ENCODE measurements around the gene BTBD19.
"Not testable (repeated sequence)": the region's sequence is repeated elsewhere in the genome, so short reads cannot be mapped to it uniquely, and the experiment has no call there.

The BTBD19 gene

GRCh38 chr1:44788120-44788860 is 20.0 kb upstream of the BTBD19 start, which contains the start of gene BEST4:
Gene BEST4 (minus strand): TSS chr1:44788170. CDS start chr1:44787705, 465 bp downstream.
- DNase-seq (ENCODE audit: low read depth) = no peak
- H3K4me1 ChIP-seq (ENCODE audit: control insufficient read depth, insufficient read depth, low read length) = peaks cover 12% of the 10 kb centered on the region
- H3K9ac ChIP-seq (ENCODE audit: low read length) = no peak within 1 kb of the TSS
- H3K36me3 ChIP-seq (ENCODE audit: control insufficient read depth, insufficient read depth, low read length, severe bottlenecking) = no peaks in the 10 kb centered on the region
- no peaks in the 10 kb centered on the region for H3K27me3 ChIP-seq (replicated peaks; ENCODE audit: control insufficient read depth, insufficient read depth, low read length)
- no peaks in the 10 kb centered on the region for H3K9me3 ChIP-seq (ENCODE audit: control insufficient read depth, low read length)
- no peak within 1 kb of the TSS for H3K4me3 ChIP-seq (ENCODE audit: low read length)

GRCh38 chr1:44790968-44791801 is 17.1 kb upstream of the BTBD19 start:
- Histone ChIP-seq H3K27me3 (replicated peaks; ENCODE audit: control insufficient read depth, insufficient read depth, low read length) (no peaks in the 10 kb centered on the region), H3K9me3 (ENCODE audit: control insufficient read depth, low read length) (no peaks in the 10 kb centered on the region), H3K4me1 (ENCODE audit: control insufficient read depth, insufficient read depth, low read length) (peaks cover 2% of the 10 kb centered on the region), H3K9ac (ENCODE audit: low read length) (no peak overlapping the region), H3K36me3 (ENCODE audit: control insufficient read depth, insufficient read depth, low read length, severe bottlenecking) (no peaks in the 10 kb centered on the region), H3K4me3 (ENCODE audit: low read length) (no peak overlapping the region)
- DNase-seq (ENCODE audit: low read depth) = no peak

DNA sequence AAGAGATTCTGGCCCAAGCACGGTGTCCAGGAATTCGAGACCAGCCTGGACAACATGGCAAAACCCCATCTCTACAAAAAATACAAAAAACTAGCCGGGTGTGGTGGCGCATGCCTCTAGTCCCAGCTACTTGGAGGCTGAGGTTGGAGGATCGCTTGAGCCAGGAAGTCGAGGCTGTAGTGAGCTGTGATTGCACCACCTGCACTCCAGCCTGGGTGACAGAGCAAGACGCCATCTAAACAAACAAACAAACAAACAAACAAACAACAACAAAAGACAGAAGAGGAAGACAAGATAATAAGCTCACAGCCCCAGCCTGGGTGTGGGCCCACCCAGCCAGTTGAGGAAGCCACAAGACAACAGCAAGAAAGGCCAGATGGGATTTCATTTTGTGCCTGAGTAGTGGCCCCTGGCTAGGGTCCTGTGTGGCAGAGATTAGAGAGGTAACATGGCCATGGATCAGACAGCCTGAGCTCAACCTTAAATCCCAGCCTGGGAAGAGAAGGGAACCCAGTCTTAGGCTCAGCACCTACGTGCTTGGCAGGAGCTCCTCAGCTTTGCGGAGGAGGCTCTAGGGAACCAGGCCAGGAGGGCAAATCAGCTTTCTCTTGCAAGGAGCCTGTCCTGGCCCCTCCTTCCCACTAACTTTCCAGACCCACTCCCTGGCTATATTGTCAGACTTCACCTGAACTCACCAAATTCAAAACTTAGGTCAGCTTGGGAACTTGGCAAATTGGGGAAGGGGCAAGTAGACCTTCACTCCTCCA is 15.4 kb upstream of the BTBD19 start:
- no peak for DNase-seq (ENCODE audit: low read depth)

DNA sequence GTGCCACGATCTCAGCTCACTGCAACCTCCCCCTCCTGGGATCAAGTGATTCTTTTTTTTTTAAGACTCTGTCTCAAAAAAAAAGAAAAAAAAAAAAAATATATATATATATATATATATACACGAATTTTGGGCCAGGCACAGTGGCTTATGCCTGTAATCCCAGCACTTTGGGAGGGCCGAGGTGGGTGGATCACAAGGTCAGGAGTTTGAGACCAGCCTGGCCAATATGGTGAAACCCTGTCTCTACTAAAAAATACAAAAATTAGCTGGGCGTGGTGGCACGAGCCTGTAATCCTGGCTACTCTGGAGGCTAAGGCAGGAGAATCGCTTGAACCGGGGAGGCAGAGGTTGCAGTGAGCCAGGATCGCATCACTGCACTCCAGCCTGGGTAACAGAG is 10.4 kb upstream of the BTBD19 start:
- peaks cover 15% of the 10 kb centered on the region for H3K4me1 ChIP-seq (ENCODE audit: control insufficient read depth, insufficient read depth, low read length)
- H3K9me3 ChIP-seq (ENCODE audit: control insufficient read depth, low read length); H3K4me3 ChIP-seq (ENCODE audit: low read length); H3K27me3 ChIP-seq (replicated peaks; ENCODE audit: control insufficient read depth, insufficient read depth, low read length); H3K36me3 ChIP-seq (ENCODE audit: control insufficient read depth, insufficient read depth, low read length, severe bottlenecking); H3K9ac ChIP-seq (ENCODE audit: low read length); DNase-seq (ENCODE audit: low read depth): not testable (repeated sequence)

More for the DNA sequence above, 15.4 kb upstream of the BTBD19 start:
- no peak overlapping the region for H3K9ac ChIP-seq (ENCODE audit: low read length)
- H3K4me3 ChIP-seq (ENCODE audit: low read length) = no peak overlapping the region
- H3K9me3 ChIP-seq (ENCODE audit: control insufficient read depth, low read length) = no peaks in the 10 kb centered on the region
- no peaks in the 10 kb centered on the region for H3K27me3 ChIP-seq (replicated peaks; ENCODE audit: control insufficient read depth, insufficient read depth, low read length)
- H3K36me3 ChIP-seq (ENCODE audit: control insufficient read depth, insufficient read depth, low read length, severe bottlenecking) = no peaks in the 10 kb centered on the region
- no peaks in the 10 kb centered on the region for H3K4me1 ChIP-seq (ENCODE audit: control insufficient read depth, insufficient read depth, low read length)

DNA sequence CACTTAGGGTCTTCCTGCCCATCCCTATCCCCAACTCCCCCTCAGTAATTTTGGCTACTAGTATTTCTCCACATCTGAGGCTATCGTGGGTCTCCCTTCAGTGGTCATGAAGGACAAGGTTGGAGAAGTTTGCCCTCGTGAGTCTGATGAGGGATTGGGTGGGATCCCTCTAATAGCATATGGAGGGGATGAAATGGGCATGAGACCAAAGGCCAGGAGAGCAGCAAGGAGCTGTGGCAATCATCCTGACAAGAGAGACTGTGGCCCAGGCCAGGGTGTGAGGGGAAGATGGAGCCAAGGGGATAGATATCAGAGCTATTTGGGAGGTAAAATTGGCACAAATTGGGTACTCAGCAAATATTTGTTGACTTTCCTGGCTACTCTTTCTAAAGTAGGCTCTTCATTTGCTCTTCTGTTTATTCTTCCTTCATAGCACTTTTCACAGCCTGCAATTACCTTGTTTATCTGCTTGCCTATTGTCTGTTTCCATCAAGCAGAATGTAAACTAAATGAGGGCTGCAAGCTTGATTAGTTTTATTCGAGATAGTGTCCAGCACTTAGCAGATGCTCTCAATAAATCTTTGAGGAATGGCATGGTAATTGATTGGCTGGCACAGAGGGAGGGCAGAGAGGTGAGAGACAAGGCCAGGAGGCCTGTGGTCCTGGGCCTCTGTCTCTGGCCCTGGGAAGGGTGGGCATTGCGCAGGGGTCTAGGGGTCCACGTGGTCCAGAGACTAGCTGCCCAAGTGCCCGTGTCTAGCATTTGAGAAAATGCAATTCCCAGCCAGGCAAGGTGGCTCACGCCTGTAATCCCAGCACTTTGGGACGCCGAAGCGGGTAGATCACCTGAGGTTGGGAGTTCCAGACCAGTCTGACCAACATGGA is 9.6 kb upstream of the BTBD19 start:
- Histone ChIP-seq H3K4me1 (ENCODE audit: control insufficient read depth, insufficient read depth, low read length) (peaks cover 18% of the 10 kb centered on the region), H3K36me3 (ENCODE audit: control insufficient read depth, insufficient read depth, low read length, severe bottlenecking) (peaks cover 12% of the 10 kb centered on the region), H3K9ac (ENCODE audit: low read length) (peak overlapping the region; percentile 30), H3K9me3 (ENCODE audit: control insufficient read depth, low read length) (no peaks in the 10 kb centered on the region), H3K27me3 (replicated peaks; ENCODE audit: control insufficient read depth, insufficient read depth, low read length) (no peaks in the 10 kb centered on the region), H3K4me3 (ENCODE audit: low read length) (no peak overlapping the region)
- no peak for DNase-seq (ENCODE audit: low read depth)

GRCh38 chr1:44799770-44800584 is 8.3 kb upstream of the BTBD19 start, which contains the start of gene PLK3:
Gene PLK3 (plus strand): TSS chr1:44800377. CDS start chr1:44800464, 87 bp downstream.
- Histone ChIP-seq H3K9ac (ENCODE audit: low read length) (peak within 1 kb of the TSS; percentile 90), H3K36me3 (ENCODE audit: control insufficient read depth, insufficient read depth, low read length, severe bottlenecking) (peaks cover 21% of the 10 kb centered on the region), H3K4me3 (ENCODE audit: low read length) (peak within 1 kb of the TSS; percentile 85), H3K4me1 (ENCODE audit: control insufficient read depth, insufficient read depth, low read length) (peaks cover 18% of the 10 kb centered on the region), H3K27me3 (replicated peaks; ENCODE audit: control insufficient read depth, insufficient read depth, low read length) (no peaks in the 10 kb centered on the region), H3K9me3 (ENCODE audit: control insufficient read depth, low read length) (no peaks in the 10 kb centered on the region)
- peak; percentile 99 for DNase-seq (ENCODE audit: low read depth)

DNA sequence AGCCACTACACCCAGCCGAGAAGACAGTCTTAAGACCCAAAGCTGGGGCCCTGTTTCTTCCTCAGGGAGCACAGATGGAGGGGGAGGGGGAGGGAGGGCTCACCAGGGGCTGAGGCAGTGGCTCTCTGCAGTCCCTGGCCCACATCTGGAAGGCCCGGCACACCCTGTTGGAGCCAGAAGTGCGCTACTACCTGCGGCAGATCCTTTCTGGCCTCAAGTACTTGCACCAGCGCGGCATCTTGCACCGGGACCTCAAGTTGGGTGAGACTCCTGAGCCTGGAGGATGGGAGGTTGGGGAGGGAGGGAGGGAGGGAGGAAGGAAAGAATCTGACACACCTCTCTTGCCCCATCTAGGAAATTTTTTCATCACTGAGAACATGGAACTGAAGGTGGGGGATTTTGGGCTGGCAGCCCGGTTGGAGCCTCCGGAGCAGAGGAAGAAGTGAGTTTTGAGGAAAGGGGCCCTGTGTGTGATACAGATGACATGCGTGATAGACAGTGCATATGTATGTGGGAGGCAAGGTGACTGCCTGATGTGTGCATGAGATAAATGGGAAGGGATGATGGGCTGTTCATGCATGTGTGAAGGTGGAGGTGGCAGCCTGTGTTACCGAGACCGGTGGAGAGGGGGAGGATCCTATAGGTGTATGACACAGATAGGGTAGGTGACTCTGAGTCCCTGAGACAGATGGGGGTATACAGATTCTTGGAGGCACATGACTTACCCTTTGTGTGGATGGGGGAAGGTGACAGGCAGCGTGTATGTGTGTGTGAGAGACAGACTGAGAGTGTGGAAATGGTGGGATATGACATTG is 6.6 kb upstream of the BTBD19 start:
- Histone ChIP-seq H3K4me1 (ENCODE audit: control insufficient read depth, insufficient read depth, low read length) (peaks cover 27% of the 10 kb centered on the region), H3K4me3 (ENCODE audit: low read length) (peak overlapping the region; percentile 85), H3K27me3 (replicated peaks; ENCODE audit: control insufficient read depth, insufficient read depth, low read length) (no peaks in the 10 kb centered on the region), H3K9ac (ENCODE audit: low read length) (peak overlapping the region; percentile 90), H3K36me3 (ENCODE audit: control insufficient read depth, insufficient read depth, low read length, severe bottlenecking) (peaks cover 32% of the 10 kb centered on the region), H3K9me3 (ENCODE audit: control insufficient read depth, low read length) (no peaks in the 10 kb centered on the region)
- DNase-seq (ENCODE audit: low read depth) = peak; percentile 59

- no peak for DNase-seq (ENCODE audit: low read depth)
- H3K36me3 ChIP-seq (ENCODE audit: control insufficient read depth, insufficient read depth, low read length, severe bottlenecking) = peaks cover 32% of the 10 kb centered on the region
- no peaks in the 10 kb centered on the region for H3K27me3 ChIP-seq (replicated peaks; ENCODE audit: control insufficient read depth, insufficient read depth, low read length)
- H3K9ac ChIP-seq (ENCODE audit: low read length) = peak overlapping the region; percentile 90
- peak overlapping the region; percentile 85 for H3K4me3 ChIP-seq (ENCODE audit: low read length)
- H3K9me3 ChIP-seq (ENCODE audit: control insufficient read depth, low read length) = no peaks in the 10 kb centered on the region
- peaks cover 35% of the 10 kb centered on the region for H3K4me1 ChIP-seq (ENCODE audit: control insufficient read depth, insufficient read depth, low read length)
Observed at GRCh38 chr1:44802306-44803061, 5.8 kb upstream of the BTBD19 start.

- peak overlapping the region; percentile 90 for H3K9ac ChIP-seq (ENCODE audit: low read length)
- peaks cover 40% of the 10 kb centered on the region for H3K4me1 ChIP-seq (ENCODE audit: control insufficient read depth, insufficient read depth, low read length)
- peak overlapping the region; percentile 85 for H3K4me3 ChIP-seq (ENCODE audit: low read length)
- no peaks in the 10 kb centered on the region for H3K27me3 ChIP-seq (replicated peaks; ENCODE audit: control insufficient read depth, insufficient read depth, low read length)
- peaks cover 32% of the 10 kb centered on the region for H3K36me3 ChIP-seq (ENCODE audit: control insufficient read depth, insufficient read depth, low read length, severe bottlenecking)
- no peaks in the 10 kb centered on the region for H3K9me3 ChIP-seq (ENCODE audit: control insufficient read depth, low read length)
- no peak for DNase-seq (ENCODE audit: low read depth)
Observed at GRCh38 chr1:44803062-44803311, 5.3 kb upstream of the BTBD19 start.

Data from adipocyte (in vitro differentiated cells).